Middle frontal gyrus (tissue), 1 donor: Measurements from ENCODE around the gene BPIFB3.
"Not testable (repeated sequence)": the region's sequence is repeated elsewhere in the genome, so short reads cannot be mapped to it uniquely, and the experiment has no call there.

Experiments
- DNase-seq: peaks from one replicate; pipeline ENCODE4 v3.0.0-alpha.2; 2015; ENCODE audit warnings: low spot score; ENCODE audit errors: extremely low spot score

The BPIFB3 gene

DNA sequence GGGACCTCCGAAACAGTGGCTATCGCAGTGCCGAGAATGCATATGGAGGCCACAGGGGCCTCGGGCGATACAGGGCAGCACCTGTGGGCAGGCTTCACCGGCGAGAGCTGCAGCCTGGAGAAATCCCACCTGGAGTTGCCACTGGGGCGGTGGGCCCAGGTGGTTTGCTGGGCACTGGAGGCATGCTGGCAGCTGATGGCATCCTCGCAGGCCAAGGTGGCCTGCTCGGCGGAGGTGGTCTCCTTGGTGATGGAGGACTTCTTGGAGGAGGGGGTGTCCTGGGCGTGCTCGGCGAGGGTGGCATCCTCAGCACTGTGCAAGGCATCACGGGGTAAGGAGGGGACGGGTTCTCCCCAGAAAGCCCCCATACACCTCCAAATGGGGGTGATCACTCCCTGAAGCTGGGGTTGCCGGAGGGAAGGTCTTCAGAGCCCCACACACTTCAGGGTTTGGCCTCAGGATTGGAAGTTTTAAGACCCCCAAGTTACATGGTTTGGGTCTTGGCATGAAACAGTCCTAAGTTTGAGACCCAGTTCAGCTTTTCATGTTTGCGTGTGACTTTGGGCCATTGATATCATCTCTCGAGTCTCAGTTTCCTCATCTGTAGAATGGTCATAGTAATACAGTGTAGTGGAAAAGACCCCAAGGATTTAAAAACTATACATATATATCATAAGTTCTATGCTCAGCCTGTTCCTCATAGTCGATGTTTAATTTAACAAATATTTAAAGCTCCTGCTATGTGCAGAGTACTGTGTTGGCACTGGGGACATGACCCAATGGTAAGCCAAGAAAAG is 30.0 kb downstream of the BPIFB3 start:
- DNase-seq: no peak

DNA sequence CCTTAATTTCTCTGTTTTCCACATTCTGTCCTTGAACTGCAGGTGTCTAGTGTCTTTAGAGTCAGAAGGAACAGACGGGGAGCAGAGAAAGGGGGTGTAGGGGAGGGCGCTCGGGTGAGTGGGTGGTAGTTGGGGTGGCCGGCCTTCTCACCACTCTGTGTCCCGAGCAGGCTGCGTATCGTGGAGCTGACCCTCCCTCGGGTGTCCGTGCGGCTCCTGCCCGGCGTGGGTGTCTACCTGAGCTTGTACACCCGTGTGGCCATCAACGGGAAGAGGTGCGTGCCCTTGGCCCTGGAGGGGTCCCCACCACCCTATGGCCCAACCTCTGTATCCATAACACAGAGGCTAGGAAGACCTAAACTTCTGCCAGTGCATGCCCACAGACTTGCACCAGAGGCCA is 31.0 kb downstream of the BPIFB3 start:
- no peak for DNase-seq

DNA sequence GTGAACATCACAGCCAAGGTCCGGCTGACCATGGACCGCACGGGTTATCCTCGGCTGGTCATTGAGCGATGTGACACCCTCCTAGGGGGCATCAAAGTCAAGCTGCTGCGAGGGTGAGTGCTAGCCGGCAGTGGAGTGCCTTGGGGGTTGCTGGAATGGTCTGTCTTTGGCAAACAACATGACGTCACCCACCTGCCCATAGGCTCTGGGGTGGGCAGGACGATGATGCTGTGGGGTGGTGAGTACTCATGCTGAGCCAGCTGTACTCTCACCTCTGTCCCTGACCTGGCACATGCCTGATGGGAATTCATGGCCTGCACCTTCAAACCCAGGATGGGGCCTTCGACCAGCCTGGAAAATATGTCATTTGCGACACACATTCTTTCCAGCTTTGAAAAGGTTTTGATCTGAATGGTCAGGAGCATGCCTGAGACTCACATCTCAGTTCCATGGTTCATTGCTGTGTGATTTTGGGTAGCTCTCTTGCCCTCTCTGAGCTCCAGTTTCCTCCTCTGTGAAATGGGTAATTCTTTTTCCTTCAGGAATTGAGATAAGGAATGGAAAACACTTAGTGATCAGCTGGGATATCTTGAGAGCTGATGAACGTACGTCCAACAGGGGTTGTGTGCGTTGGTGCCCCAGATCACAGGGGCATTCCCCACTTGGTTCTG is 32.5 kb downstream of the BPIFB3 start:
- DNase-seq: no peak

DNA sequence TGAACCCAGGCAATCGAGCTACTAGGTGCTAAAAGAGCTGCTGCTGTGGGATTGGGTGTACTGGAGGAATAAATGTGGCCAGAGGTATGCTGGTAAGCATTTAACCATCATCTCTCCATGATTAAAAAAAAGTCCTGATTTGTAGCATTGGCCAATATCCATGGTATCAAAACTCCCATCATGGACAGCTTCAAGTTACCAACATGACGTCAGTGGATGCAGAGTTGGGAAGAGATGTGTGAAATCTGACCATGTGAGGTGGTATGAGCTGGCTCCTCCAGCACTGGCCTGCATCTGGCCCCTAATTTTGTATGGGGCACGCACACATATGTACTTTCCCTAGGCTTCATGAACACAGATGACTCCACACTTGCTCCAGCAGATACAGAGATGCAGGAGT is 37.4 kb downstream of the BPIFB3 start:
- DNase-seq: no peak

DNA sequence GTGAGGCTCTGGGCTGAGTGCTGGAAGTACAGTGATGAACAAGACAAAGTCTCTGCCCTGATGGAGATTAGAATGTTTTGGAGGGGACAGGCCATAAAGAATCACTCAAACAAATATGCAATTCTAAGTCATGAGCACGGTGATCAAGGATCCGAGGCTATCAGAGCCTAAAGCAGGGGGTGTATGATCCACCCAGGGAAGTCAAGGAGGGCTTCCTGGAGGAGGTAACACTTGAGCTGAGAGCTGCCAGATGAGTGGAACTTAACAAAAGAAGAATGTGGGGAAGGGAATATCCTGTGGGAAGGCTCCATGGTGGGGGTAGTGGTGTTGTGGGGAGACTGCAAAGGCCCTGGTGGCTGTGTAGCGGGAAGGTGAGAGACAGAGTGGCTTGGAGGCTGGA is 38.0 kb downstream of the BPIFB3 start:
- DNase-seq: no peak

DNA sequence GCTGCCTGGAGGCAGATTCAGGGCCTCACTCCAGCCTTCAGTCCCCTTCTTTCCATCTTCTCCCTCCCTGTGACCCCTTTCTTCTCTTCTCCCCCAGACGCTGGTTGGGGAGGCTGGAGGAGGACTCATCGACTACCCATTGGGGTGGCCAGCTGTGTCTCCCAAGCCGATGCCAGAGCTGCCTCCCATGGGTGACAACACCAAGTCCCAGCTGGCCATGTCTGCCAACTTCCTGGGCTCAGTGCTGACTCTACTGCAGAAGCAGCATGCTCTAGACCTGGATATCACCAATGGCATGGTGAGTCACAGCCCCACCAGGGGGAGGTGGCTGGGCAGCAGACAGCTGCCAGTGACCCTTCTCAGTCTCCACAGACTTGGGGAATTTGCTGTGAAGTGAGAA is 38.7 kb downstream of the BPIFB3 start:
- DNase-seq: no peak

DNA sequence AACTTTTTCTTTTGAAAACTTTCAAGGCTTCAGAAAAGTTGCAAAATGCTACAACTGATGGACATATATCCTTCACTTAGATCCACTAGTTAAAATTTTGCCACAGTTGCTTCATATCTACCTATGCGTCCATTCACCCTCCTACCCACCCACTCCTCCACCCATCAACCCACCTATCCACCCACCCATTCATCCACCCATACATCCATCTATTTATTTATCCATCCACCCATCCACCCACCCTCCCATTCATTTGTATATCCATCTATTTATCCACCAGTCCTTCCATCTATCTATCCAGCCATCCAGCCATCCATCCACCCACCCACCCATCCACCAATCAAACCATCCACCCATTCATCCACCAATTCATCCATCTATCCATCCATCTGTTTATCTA is 39.4 kb downstream of the BPIFB3 start:
- no peak for DNase-seq

DNA sequence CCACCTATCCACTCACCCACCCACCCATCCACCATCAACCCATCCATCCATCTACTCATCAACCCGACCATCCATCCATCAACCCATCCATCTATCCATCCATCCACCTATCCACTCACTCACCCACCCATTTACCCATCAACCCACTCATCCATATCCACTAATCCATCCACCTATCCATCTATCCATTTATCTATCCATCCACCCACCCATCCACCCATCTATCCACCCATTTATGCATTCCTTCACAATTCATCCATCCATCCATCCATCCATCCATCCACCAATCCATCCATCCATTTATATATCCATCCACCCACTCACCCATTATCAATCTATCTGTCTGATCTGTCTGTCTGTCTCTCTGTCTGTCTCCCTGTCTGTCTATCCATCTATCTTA is 39.9 kb downstream of the BPIFB3 start:
- DNase-seq: no peak

DNA sequence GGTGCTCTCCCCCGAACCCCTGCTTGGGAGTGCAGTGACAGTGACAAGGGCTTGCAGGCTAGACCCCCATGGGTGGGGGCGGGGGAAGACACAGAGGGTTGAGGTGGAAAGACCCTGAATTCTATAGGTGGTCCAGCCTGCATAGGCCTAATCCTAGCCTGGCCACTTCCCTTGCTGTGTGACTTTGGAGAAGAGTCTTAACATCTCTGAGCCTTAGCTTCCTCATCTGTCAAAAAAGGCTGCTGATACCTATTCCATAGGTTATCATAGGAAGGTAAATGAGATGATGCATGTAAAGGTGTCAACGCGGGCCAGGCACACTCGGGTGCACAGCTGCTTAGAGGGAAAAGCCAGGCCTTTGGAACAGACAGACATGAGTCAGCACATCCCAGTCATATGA is 41.5 kb downstream of the BPIFB3 start:
- no peak for DNase-seq

DNA sequence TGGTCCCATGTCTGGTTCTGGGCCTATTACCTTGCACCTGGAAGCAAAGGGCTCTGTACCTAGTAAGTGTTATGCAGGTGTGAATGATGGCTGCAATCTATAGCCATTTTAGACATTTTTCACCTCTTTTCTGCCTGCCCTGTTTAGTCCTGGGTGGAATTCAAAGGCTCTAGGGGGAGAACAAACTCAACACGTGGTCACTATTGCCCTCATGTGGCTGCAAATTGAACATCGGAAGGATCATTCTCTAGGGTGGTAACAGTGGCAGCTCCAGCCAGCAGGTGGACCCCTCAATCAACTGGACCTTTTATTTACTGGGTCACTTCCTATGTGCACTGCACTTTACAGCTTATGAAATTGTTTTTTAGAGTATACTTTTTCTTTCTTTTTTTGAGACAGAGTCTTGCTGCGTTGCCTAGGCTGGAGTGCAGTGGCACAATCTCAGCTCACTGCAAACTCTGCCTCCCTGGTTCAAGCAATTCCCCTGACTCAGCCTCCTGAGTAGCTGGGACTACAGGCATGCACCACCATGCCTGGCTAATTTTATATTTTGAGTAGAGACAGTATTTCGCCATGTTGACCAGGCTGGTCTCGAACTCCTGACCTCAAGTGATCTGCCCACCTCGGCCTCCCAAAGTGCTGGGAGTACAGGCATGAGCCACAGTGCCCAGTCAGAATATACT is 42.3 kb downstream of the BPIFB3 start:
- DNase-seq: peak; percentile 46

DNA sequence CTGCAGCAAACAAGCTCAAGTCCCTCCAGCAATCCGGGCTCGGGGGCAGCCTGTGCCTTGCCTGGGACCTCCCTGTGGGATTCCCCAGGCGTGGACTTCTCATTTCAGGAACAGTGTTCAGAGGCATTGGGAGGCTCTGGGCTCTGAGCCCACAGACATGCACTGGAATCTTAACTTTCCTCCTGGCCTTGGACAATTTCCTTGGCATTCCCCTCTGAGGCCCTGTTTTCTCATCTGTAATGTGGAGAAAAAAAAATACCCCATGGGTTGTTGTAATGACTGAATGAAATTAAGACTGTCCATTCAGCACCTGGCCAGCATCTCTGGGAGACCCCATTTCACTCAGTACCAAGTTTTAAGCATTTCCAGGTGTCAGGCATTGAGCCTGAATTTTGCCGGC is 43.3 kb downstream of the BPIFB3 start:
- no peak for DNase-seq

DNA sequence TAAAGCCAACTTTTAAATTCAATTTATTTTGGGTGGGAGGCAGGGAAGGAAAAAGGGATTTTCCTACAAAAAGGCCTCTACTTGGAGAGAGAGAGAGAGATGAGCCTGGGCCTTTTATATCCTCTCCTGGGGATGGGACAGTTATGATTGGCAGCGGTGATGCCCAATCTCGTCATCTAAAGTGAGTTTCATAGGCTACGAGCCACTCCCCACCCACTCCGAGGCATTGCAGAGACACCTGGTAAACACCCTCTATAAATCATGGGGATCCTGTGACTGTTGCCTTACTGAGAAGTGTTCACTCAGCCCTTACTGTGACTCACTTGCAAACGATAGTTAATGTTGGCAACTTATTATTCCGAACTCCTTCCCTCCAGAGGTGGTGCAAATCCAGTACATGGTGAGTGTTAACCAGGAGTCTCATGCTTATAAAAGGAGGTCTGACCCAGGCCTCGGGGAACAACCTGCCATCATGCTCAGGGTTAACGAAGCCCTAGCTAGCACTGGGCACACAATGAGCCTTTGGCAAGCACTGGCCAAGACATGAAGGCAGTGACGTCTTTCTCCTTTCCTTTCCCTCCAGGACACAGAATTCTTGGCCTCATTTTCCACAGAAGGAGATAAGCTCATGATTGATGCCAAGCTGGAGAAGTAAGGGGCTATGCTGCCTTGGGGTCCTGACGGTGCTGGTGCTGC is 46.3 kb downstream of the BPIFB3 start:
- DNase-seq: no peak

DNA sequence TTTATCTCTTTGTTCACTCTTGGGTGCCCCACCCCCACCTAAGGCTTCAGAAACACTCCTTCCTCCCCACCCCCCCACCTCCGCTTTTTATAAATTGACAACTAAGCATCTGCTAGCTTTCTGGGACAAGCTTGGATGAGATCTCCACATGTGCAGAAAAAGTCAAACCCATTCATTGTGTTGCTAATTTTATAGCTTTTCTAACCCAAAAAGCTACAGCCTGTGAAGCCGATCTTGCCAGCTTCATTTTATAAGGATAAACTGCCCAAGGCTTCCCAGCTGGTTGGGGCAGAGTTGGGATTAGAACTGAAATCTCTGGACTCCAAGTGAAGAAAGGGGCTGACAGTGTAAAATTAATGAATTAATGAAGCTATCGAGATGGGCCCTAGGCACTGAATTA is 49.9 kb downstream of the BPIFB3 start:
- peak; percentile 9 for DNase-seq

DNA sequence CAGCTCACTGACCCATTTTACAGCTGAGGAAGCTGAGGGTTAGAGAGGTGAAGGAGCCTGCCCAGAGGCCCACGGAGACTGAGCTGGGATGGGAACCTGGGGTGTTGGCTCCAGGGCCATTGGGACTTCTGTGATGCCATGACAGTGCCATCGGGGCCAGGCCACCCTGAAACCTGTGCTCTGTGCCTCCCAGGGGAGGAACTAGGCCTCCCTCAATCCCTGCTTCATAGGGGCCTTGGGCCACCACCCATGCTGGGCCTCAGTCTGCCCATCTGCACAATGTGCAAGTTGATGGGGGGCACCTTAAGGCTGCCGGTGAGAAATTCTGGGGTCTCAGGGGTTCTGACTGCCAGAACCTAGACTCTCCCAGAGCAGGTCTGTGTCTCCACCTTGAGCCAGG is 50.6 kb downstream of the BPIFB3 start:
- DNase-seq: no peak

DNA sequence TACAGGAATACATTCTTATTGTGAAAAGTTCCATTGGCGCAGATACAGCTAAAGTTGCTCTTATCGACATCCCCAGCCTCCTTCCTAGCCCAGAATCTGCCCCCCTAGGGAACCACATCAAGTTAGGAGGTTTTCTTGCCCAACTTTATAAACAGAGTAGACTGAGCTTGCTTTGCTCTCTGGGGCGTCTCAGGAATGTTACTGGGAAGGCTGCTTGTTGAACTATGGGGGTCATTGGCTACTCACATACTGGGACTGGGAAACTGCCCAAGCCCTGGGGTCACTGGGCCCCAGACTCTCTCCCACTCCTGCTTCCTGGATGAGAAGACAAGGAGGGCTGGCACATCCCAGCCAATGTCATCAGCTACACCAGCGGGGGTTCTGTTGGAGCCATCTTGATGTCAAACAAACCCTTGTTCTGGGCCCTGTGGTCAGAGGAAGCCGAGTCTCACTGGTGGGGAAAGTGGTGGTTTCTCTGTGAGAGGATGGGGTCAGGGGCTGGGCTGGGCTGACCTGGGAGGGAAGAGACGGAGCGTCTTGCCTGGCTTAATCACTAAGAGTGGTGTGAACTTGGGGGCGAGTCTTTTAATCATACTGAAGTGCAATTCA is 51.7 kb downstream of the BPIFB3 start:
- DNase-seq: no peak

DNA sequence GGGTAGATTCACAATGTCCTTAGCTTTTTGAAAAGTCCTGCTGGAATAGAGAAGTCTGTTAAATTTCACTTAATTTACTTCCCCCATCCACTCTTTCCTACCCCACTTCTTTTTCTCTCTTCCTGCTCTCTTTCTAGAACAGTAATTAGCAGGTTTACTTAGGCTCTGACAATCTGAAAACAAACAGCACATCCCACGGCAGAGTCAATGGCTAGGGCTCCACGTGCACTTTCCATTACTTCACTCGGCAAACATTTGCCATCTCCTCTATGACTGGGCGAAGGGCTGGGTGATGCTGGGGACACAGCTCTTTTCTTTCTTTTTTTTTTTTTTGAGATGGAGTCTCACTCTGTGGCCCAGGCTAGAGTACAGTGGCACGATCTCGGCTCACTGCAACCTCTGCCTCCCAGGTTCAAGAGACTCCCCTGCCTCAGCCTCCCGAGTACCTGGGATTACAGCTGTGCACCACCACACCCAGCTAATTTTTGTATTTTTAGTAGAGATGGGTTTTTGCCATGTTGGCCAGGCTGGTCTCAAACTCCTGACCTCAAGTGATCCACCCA is 52.4 kb downstream of the BPIFB3 start:
- DNase-seq: not testable (repeated sequence)

DNA sequence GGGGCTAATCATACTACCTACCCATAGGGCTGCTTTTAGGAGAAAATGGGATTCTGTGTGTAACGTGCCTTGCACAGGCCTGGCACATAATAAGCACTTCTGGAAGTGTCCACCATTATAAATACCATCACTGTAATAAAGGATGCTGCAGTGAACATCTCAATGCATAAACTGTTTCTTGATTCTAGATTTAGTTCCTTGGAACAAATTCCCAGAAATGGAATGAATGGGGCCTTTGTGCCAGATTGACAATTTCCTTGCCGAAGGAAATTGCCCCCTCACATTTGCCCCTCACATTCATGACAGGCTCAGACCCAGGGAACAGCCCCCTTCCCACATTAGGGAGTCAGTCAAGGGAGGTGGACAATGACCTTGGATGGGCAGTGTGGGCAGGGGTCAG is 55.0 kb downstream of the BPIFB3 start:
- DNase-seq: no peak

DNA sequence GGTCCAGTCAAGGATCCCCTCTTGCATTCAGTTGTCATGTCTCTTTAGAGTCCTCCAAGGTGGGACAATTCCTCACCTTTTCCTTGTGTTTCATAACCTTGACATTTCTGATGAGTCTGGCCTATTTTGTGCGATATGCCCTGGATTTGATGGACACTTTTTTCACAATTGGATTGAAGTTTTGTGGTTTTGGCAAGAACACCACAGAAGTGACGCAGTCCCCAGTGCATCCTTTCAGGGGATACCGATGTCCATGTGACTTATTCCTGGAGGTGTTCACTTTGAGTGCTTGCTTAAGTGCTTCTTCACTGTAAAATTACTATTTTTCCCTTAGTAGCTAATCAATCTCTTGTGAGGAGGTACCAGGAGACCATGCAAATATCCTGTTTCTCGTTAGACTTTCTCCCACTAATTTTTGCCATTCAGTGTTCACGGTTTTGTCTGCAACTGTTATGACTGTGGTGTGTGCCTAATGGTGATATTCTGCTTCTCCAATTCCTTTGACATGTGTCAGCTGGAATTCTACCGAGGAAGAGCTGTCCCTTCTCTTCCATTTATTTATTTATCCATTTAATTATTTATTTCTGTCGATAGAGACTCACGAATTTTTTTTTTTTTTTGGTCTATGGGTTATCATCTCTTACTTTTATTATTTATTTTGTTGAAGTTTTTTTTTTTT is 56.6 kb downstream of the BPIFB3 start:
- no peak for DNase-seq

DNA sequence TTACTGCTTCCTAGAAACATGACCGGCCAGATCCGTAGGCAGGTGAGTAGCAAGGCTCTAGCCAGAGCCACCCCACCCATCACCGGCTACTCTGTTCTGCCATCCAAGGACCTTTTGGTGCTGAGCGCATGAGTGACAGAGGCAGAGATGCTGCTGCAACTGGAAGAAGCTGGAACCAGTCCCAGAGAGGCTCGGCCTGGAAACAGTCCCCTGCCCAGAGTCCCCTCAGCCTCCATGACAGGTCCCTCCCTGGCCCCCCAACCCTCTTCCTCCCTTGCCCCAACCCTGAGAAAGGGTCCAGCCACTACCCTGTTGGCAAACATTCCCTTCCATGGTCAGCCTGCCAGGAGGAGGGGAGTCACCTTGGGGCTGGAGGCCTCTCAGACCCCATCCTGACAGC is 57.6 kb downstream of the BPIFB3 start:
- DNase-seq: no peak

DNA sequence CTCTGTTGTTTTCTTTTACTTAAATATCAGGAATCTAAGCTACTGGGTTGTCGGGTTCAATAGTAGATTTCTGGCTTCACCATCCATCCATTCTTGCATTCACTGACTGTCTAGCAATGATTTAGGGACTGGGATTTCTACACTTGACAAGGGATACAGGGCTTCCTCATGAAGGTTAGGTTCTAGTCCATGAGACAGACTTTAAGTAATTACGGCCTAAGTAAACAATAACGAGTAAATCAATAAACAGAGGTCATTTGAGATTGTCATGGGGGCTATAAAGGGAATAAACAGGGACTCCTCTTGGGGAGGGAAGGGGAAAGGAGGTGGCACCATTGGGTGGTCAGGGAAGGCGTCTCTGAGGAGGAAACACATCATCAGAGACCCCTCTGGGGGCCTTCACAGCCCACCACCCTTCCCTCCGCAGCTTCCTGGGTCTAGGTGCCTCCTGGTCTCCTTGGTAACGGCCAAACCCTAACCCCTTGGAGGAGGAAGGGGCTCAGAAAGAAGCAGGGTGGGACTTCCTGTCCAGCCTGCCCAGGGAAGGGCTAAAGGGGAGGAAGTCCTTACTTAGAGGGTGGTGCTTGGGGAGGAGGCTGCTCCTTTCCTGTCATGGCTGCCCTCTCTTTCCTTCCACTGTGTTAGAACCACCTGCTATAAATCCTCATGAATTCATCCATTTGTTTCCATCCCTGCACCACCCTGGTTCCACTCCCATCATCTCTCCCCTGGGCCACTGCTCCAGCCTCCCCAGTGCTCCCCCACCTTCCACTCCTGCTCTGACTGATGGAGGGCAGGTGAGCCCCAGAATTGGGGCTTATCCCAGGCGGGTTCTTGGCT is 59.1 kb downstream of the BPIFB3 start:
- no peak for DNase-seq
